Stimulated activated CD4-positive, alpha-beta T cell treated with anti-CD3 and anti-CD28 coated beads, TNF-alpha, amount 100 ng/mL, for 48 hours (primary cell): ENCODE measurements around the gene SRPK2.
"Not testable (repeated sequence)": the region's sequence is repeated elsewhere in the genome, so short reads cannot be mapped to it uniquely, and the experiment has no call there.

ENCODE experiments used
- DNase-seq, 3 donors: peaks; one replicate each; pipeline ENCODE4 v3.0.0-alpha.2; 2020; ENCODE audit warnings: low read depth in 3 of 3

The SRPK2 gene

GRCh38 chr7:105194959-105195358 is 193.8 kb downstream of the SRPK2 start:
- not testable (repeated sequence) for DNase-seq

GRCh38 chr7:105191331-105191730 is 197.4 kb downstream of the SRPK2 start:
- no peak for DNase-seq

- DNase-seq = no peak
These were observed 198.7 kb downstream of the SRPK2 start for GRCh38 chr7:105189859-105190492.

- DNase-seq = no peak
These were observed 200.5 kb downstream of the SRPK2 start for GRCh38 chr7:105188201-105188600.

- DNase-seq = no peak
These were observed 201.2 kb downstream of the SRPK2 start for GRCh38 chr7:105187302-105188169.

GRCh38 chr7:105185290-105186010 is 203.3 kb downstream of the SRPK2 start:
- no peak for DNase-seq

- DNase-seq = no peak
These were observed 208.7 kb downstream of the SRPK2 start for GRCh38 chr7:105180002-105180401.

- no peak for DNase-seq
These were observed 209.7 kb downstream of the SRPK2 start for GRCh38 chr7:105178928-105179541.

GRCh38 chr7:105178177-105178576 is 210.5 kb downstream of the SRPK2 start:
- DNase-seq = no peak

GRCh38 chr7:105177026-105177425 is 211.7 kb downstream of the SRPK2 start:
- no peak for DNase-seq

GRCh38 chr7:105173586-105173985 is 215.1 kb downstream of the SRPK2 start:
- no peak for DNase-seq

GRCh38 chr7:105164751-105165150 is 224.0 kb downstream of the SRPK2 start:
- no peak for DNase-seq

GRCh38 chr7:105163718-105164117 is 225.0 kb downstream of the SRPK2 start:
- no peak for DNase-seq

GRCh38 chr7:105161366-105161765 is 227.4 kb downstream of the SRPK2 start:
- DNase-seq = no peak

- DNase-seq = no peak
These were observed 231.4 kb downstream of the SRPK2 start for GRCh38 chr7:105157278-105157677.

- no peak for DNase-seq
These were observed 232.0 kb downstream of the SRPK2 start for GRCh38 chr7:105156731-105157130.

- DNase-seq = no peak
These were observed 234.6 kb downstream of the SRPK2 start for GRCh38 chr7:105154084-105154483.

- no peak for DNase-seq
These were observed 235.2 kb downstream of the SRPK2 start for GRCh38 chr7:105153531-105153930.

GRCh38 chr7:105151152-105151551 is 237.6 kb downstream of the SRPK2 start:
- DNase-seq = no peak

- no peak for DNase-seq
These were observed 238.9 kb downstream of the SRPK2 start for GRCh38 chr7:105149827-105150226.

- no peak for DNase-seq
These were observed 247.7 kb downstream of the SRPK2 start for GRCh38 chr7:105141068-105141467.

- no peak for DNase-seq
These were observed 249.3 kb downstream of the SRPK2 start for GRCh38 chr7:105139381-105139780.
